Body of pancreas (tissue), 4 donors: ENCODE results near the gene PRR16.

Experiments
- POLR2A ChIP-seq, 3 donors: fragments of 450-650 bp; IDR thresholded peaks; one replicate each; pipeline ENCODE4 v1.6.1; 2016; ENCODE audit warnings: antibody characterized with exemption in 3 of 3, mild to moderate bottlenecking in 2 of 3
- TF ChIP-seq, protein P1 (sequence below), 7 experiments: fragments of 450-650 bp in 4 of 7; fragments of 200-600 bp in 3 of 7; sonication (generic) in 3 of 7; IDR thresholded peaks; one replicate each; pipeline ENCODE4 v1.5.1; 2016 to 2019; ENCODE audit warnings: antibody characterized with exemption in 7 of 7

DNA sequence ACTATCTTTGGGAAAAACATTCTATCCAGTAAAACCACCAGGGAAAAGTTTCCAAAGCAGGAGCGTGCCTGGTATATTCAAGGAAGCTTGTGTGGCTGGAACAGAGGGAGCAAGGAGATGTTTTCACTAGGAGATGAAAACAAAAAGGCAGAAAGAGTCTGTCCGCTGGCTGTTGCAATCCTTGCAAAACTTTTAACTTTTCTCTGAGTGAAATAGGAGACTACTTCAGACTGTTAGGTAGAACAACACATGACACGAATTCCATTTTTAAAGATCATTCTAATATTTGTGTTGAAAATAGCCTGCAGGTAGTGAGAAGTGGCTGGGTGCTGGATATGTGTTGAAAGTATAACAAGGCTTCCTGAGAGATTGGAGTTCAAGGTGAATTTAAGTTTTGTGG is 69.5 kb downstream of the PRR16 start:
- TF ChIP-seq POLR2A (IDR thresholded peaks at IDR 0.05) = no peak
- TF ChIP-seq, protein P1, sequence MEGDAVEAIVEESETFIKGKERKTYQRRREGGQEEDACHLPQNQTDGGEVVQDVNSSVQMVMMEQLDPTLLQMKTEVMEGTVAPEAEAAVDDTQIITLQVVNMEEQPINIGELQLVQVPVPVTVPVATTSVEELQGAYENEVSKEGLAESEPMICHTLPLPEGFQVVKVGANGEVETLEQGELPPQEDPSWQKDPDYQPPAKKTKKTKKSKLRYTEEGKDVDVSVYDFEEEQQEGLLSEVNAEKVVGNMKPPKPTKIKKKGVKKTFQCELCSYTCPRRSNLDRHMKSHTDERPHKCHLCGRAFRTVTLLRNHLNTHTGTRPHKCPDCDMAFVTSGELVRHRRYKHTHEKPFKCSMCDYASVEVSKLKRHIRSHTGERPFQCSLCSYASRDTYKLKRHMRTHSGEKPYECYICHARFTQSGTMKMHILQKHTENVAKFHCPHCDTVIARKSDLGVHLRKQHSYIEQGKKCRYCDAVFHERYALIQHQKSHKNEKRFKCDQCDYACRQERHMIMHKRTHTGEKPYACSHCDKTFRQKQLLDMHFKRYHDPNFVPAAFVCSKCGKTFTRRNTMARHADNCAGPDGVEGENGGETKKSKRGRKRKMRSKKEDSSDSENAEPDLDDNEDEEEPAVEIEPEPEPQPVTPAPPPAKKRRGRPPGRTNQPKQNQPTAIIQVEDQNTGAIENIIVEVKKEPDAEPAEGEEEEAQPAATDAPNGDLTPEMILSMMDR (IDR thresholded peaks at IDR 0.05) = no peak
